GM19238 (cell line): ENCODE measurements around the gene FAM3A.

ENCODE experiments used
- DNase-seq: peaks from one replicate; pipeline ENCODE4 v3.0.0; 2011; ENCODE audit warnings: low spot score; ENCODE audit not compliant: insufficient read length

FAM3A gene

GRCh38 chrX:154534526-154535322, 18.7 kb upstream of the FAM3A start:
- DNase-seq: peak; percentile 93

- no peak for DNase-seq
Measured at GRCh38 chrX:154532690-154533089, 16.7 kb upstream of the FAM3A start.

- DNase-seq: no peak
Measured at GRCh38 chrX:154531626-154532025, 15.6 kb upstream of the FAM3A start.

- no peak for DNase-seq
Measured at GRCh38 chrX:154530286-154530685, 14.3 kb upstream of the FAM3A start.

- DNase-seq: no peak
Measured at GRCh38 chrX:154529206-154529612, 13.2 kb upstream of the FAM3A start.

- peak; percentile 47 for DNase-seq
Measured at GRCh38 chrX:154526901-154527675, 11.1 kb upstream of the FAM3A start.

GRCh38 chrX:154525606-154526490, 9.8 kb upstream of the FAM3A start:
- no peak for DNase-seq

- DNase-seq: no peak
Measured at GRCh38 chrX:154519389-154519788, 3.4 kb upstream of the FAM3A start.

GRCh38 chrX:154517101-154517781, 1.2 kb upstream of the FAM3A start:
- DNase-seq: no peak

- DNase-seq: no peak
Measured at GRCh38 chrX:154516656-154517100, 646 bp upstream of the FAM3A start.

- no peak for DNase-seq
Measured at GRCh38 chrX:154515090-154515965, 704 bp downstream of the FAM3A start.

- no peak for DNase-seq
Measured at GRCh38 chrX:154513716-154514115, 2.3 kb downstream of the FAM3A start.

- no peak for DNase-seq
Measured at GRCh38 chrX:154512879-154513553, 3.0 kb downstream of the FAM3A start.

- DNase-seq: no peak
Measured at GRCh38 chrX:154511761-154512160, 4.3 kb downstream of the FAM3A start.

GRCh38 chrX:154509455-154509854, 6.6 kb downstream of the FAM3A start:
- no peak for DNase-seq

GRCh38 chrX:154508384-154508745, 7.7 kb downstream of the FAM3A start:
- no peak for DNase-seq

GRCh38 chrX:154507673-154508383, 8.2 kb downstream of the FAM3A start:
- DNase-seq: no peak

- DNase-seq: no peak
Measured at GRCh38 chrX:154506483-154507332, 9.3 kb downstream of the FAM3A start.
